Measurements from ENCODE around the gene OS9. TPM values are rescaled to one million over a fixed set of nuclear protein-coding genes. Genes with fewer than 3 reads are reported as not detected.
A peak's percentile ranks its signal among the peaks of the same experiment; 100 is the strongest.

The OS9 gene
- total RNA-seq, 2 experiments from 2014 or later = 108 to 112 TPM

GRCh38 chr12:57723630-57723962 is 29.7 kb downstream of the OS9 start:
- TF ChIP-seq CTCF (IDR thresholded peaks at IDR 0.05) = no peak
- H3K36me3 ChIP-seq (ENCODE audit: insufficient read depth, low read length) = peaks cover 51% of the 10 kb centered on the region
- intact Hi-C loops (cut with DNase I, micrococcal nuclease) = no loop called here
- ATAC-seq (ENCODE audit: poor library complexity) = no peak
- peaks cover 0 to 12% of the 10 kb centered on the region in 2 experiments for H3K9me3 ChIP-seq (ENCODE audit: control insufficient read depth in 1 of 2, insufficient read depth in 1 of 2, low read length in 2 of 2)
- Mint-ChIP-seq H3K4me1 (ENCODE audit: low read depth) (peaks cover 27% of the 10 kb centered on the region), H3K36me3 (ENCODE audit: low read depth) (peaks cover 69% of the 10 kb centered on the region), H3K27ac (peak overlapping the region; percentile 67), H3K9me3 (no peaks in the 10 kb centered on the region), H3K27me3 (no peaks in the 10 kb centered on the region), H3K4me3 (no peak overlapping the region)
- CTCF ChIA-PET = no interaction called here
- POLR2A ChIA-PET = interaction anchor here (1.5 kb wide), 1 partner anchor 18 kb away, joined by 10 read pairs; no protein-coding TSS in a partner anchor
- no peaks in the 10 kb centered on the region for H3K27me3 ChIP-seq (ENCODE audit: control insufficient read depth in 1 of 2, insufficient read depth in 2 of 2, low read length in 2 of 2)
- H3K27ac ChIP-seq (ENCODE audit: low read depth in 1 of 2, low read length in 2 of 2) = no peak overlapping the region
- no peak overlapping the region for H3K4me3 ChIP-seq (ENCODE audit: low read length)
- peaks cover 10% of the 10 kb centered on the region for H3K4me1 ChIP-seq (ENCODE audit: insufficient read depth, low read length)
- DNase-seq = no peak

- peaks cover 69% of the 10 kb centered on the region for H3K36me3 Mint-ChIP-seq (ENCODE audit: low read depth)
Measured at GRCh38 chr12:57724003-57724935, 30.3 kb downstream of the OS9 start.

More at GRCh38 chr12:57724003-57724935, 30.3 kb downstream of the OS9 start:
- Mint-ChIP-seq H3K4me1 (ENCODE audit: low read depth) (peaks cover 26% of the 10 kb centered on the region), H3K27ac (peak overlapping the region; percentile 67), H3K4me3 (no peak overlapping the region), H3K27me3 (no peaks in the 10 kb centered on the region), H3K9me3 (no peaks in the 10 kb centered on the region)
- intact Hi-C loops (cut with DNase I, micrococcal nuclease) = no loop called here
- Histone ChIP-seq H3K27me3 (ENCODE audit: control insufficient read depth in 1 of 2, insufficient read depth in 2 of 2, low read length in 2 of 2) (no peaks in the 10 kb centered on the region), H3K4me3 (ENCODE audit: low read length) (no peak overlapping the region), H3K4me1 (ENCODE audit: insufficient read depth, low read length) (peaks cover 10% of the 10 kb centered on the region), H3K27ac (ENCODE audit: low read depth in 1 of 2, low read length in 2 of 2) (peak overlapping the region in 1 of 2 donors; percentile 31), H3K36me3 (ENCODE audit: insufficient read depth, low read length) (peaks cover 49% of the 10 kb centered on the region), H3K9me3 (ENCODE audit: control insufficient read depth in 1 of 2, insufficient read depth in 1 of 2, low read length in 2 of 2) (peaks cover 0 to 12% of the 10 kb centered on the region in 2 experiments)
- DNase-seq (peak in 2 of 14 experiments; percentile 14 to 30), ATAC-seq (ENCODE audit: poor library complexity) (no peak)
- TF ChIP-seq CTCF (IDR thresholded peaks at IDR 0.05) = no peak
- ChIA-PET POLR2A (interaction anchor here (1.3 to 1.5 kb wide), 2 partner anchors 17 to 31 kb away, joined by 4 to 10 read pairs; no protein-coding TSS in a partner anchor), CTCF (no interaction called here)
